HL-60/S4 treated with phorbol 12-myristate 13-acetate at 8.2 ng/mL for 4 days and 3 days (cell line): Measurements from ENCODE around the gene RWDD4.

ENCODE experiments used
- in situ Hi-C: fragments of 300-500 bp; cut with MboI; formaldehyde crosslinking; loops from 2 replicates; pipeline ENCODE4 v1.15.0; 2022; ENCODE audit warnings: low sequenced_read_pairs

The RWDD4 gene

DNA sequence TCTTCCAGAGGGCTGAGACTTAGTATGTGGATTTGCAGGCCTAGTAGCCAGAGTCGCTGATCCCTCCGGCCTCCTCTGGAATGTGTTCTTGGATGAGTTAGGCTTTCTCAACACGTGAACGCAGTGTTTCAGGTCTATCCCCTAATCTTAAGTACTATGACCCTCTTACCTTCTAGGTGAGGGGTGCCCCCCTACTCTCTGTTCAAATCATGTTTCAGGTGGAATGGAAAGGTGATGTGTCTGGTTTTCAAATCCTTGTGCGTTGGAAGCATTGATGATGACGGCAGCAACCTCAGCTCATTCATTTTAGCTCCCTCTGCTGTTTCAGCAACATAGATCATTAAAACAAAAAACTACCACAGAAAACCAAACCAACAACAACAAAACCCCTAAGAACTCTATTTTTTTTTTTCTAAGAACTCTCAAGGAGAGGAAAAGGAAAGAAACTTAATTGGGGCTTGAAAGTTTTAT is 56.4 kb downstream of the RWDD4 start:
- in situ Hi-C loops: no loop called here

GRCh38 chr4:183601381-183601780 is 57.6 kb downstream of the RWDD4 start:
- in situ Hi-C loops: no loop called here

DNA sequence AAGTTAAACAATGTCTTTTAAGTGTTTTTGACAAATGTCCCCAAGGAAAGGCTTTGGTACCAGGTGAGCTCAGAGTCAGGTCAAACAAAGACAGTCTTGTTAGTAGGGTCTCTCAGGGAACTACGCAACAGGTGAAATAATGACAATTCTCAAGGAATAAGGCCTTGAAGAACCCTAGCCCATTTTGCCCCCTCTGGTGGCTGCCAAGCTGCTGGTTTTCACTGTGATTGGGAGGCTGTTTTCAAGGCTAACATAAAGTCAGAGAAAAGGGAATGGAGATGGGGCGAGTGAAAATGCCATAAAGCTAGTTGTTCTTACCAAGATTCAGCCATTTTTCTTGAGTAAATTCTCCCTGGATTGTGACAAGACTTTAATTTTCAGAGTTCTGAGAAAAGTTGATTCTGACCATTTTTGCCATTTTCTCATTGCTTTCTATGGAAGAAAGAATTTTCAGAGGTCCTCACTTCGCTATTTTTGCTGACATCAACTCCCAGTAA is 58.7 kb downstream of the RWDD4 start:
- in situ Hi-C loops: no loop called here

DNA sequence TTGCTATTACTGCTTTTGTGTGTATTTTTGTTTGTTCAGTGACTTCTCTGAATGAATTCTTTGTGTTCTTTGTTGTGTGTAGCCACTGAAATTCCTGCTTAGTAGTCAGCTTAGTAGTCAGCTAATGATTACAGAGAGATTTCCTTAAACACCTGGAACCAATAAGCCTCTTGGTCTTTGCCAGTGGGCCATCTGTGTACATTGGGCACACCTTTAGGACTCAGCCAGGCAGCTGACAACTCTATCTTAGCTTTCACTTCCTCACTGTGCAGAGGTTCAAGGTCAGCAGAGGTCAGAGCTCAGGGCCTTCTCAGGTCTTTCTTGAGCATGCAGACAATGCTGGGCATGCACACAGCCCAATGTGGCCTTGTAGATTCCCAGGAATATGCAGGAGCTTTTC is 59.3 kb downstream of the RWDD4 start:
- in situ Hi-C loops: no loop called here

- in situ Hi-C loops: no loop called here
These were observed 59.7 kb downstream of the RWDD4 start for GRCh38 chr4:183599284-183599683.

GRCh38 chr4:183596067-183596757 is 62.8 kb downstream of the RWDD4 start:
- in situ Hi-C loops: no loop called here

DNA sequence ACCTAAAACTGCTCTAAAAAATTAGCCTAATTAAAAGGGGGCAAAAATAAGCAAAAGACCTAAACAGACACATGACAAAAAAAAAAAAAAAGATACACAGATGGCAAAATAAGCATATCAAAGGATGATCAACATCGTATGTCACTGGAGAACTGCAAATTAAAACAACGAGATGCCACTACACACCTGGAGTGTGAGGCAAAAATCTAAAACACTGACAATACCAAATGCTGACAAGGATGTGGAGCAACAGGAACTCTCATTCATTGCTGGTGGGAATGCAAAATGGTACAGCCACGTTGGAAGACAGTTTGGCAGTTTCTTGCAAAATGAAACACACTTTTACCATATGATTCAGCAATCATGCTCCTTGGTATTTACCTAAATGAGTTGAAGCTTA is 64.2 kb downstream of the RWDD4 start:
- in situ Hi-C loops: no loop called here

GRCh38 chr4:183591301-183591700 is 67.7 kb downstream of the RWDD4 start:
- in situ Hi-C loops: no loop called here
